Measurements from ENCODE around the gene SLC30A2. TPM values are rescaled to one million over a fixed set of nuclear protein-coding genes. Genes with fewer than 3 reads are reported as not detected.

SLC30A2 gene
- total and polyA plus RNA-seq, 10 of the 15 experiments (the other 5 are each of a cell fraction or from before 2014, with no cell fraction given) = 0.13 TPM; not detected in 9

DNA sequence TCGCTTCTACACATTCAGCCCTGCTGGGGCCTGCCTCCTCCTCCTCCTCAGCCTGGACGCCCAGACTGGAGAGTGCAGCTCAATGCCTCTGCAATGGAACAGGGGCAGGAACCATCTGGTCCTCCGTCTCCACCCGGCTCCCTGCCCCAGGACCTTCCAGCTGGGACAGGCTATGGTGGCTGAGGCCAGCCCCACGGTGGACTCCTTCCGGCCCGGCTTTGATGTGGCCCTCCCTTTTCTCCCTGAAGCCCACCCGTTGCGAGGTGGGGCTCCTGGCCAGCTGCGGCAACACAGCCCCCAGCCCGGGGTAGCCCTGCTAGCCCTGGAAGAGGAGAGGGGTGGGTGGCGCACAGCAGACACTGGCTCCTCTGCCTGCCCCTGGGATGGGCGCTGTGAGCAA lies 22.9 kb downstream of the SLC30A2 start:
- ChIA-PET CTCF (no interaction called here), RAD21 (ENCODE audit: unreplicated experiment) (no interaction called here), POLR2A (no interaction called here), SMC1A (ENCODE audit: uncharacterized antibody, unreplicated experiment) (no interaction called here)
- H3K4me1 ChIP-seq (ENCODE audit: control insufficient read depth, insufficient read depth, low read length) = peaks cover 4% of the 10 kb centered on the region; the same call in 1 of the 2 replicates
- no peak overlapping the region for H2AFZ ChIP-seq (ENCODE audit: control insufficient read depth, low read depth, low read length)
- no peak for DNase-seq (ENCODE audit: low read depth, low spot score)
- WGBS (ENCODE audit: insufficient coverage, insufficient replicate concordance, low lambda C conversion rate, missing lambda C conversion rate) = 58% methylated on average over 13 of the region's 13 CpGs
- no peaks in the 10 kb centered on the region for H3K9me3 ChIP-seq (replicated peaks; ENCODE audit: control insufficient read depth, insufficient read depth, low read length)
- H3K36me3 ChIP-seq (ENCODE audit: control insufficient read depth in 2 of 2, insufficient read depth in 2 of 2, low read length in 1 of 2) = no peaks in the 10 kb centered on the region
- no peak overlapping the region for H3K4me2 ChIP-seq (ENCODE audit: control insufficient read depth, insufficient read depth)
- no peak for TF ChIP-seq SMARCA5 (IDR thresholded peaks at IDR 0.05)
- no peak for TF ChIP-seq NBN (IDR thresholded peaks at IDR 0.05)
- no peak for TF ChIP-seq POLR2AphosphoS5 (IDR thresholded peaks at IDR 0.05; ENCODE audit: low read length)
- TF ChIP-seq, protein P1, sequence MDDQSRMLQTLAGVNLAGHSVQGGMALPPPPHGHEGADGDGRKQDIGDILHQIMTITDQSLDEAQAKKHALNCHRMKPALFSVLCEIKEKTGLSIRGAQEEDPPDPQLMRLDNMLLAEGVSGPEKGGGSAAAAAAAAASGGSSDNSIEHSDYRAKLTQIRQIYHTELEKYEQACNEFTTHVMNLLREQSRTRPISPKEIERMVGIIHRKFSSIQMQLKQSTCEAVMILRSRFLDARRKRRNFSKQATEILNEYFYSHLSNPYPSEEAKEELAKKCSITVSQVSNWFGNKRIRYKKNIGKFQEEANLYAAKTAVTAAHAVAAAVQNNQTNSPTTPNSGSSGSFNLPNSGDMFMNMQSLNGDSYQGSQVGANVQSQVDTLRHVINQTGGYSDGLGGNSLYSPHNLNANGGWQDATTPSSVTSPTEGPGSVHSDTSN (IDR thresholded peaks at IDR 0.05; ENCODE audit: insufficient replicate concordance, low read depth, low read length) = no peak
- TF ChIP-seq TAF1 (IDR thresholded peaks at IDR 0.05; ENCODE audit: borderline replicate concordance, low read depth, low read length) = no peak
- TF ChIP-seq SUPT20H (IDR thresholded peaks at IDR 0.05; ENCODE audit: borderline replicate concordance, control insufficient read depth, low read depth, low read length) = no peak
- no peak for TF ChIP-seq PAX5 (IDR thresholded peaks at IDR 0.05; ENCODE audit: borderline replicate concordance, low read depth, low read length)
- TF ChIP-seq, protein P2, sequence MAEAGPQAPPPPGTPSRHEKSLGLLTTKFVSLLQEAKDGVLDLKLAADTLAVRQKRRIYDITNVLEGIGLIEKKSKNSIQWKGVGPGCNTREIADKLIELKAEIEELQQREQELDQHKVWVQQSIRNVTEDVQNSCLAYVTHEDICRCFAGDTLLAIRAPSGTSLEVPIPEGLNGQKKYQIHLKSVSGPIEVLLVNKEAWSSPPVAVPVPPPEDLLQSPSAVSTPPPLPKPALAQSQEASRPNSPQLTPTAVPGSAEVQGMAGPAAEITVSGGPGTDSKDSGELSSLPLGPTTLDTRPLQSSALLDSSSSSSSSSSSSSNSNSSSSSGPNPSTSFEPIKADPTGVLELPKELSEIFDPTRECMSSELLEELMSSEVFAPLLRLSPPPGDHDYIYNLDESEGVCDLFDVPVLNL (IDR thresholded peaks at IDR 0.05; ENCODE audit: low read depth, low read length) = no peak
- no peak for TF ChIP-seq JUNB (IDR thresholded peaks at IDR 0.05)
- TF ChIP-seq, protein P3, sequence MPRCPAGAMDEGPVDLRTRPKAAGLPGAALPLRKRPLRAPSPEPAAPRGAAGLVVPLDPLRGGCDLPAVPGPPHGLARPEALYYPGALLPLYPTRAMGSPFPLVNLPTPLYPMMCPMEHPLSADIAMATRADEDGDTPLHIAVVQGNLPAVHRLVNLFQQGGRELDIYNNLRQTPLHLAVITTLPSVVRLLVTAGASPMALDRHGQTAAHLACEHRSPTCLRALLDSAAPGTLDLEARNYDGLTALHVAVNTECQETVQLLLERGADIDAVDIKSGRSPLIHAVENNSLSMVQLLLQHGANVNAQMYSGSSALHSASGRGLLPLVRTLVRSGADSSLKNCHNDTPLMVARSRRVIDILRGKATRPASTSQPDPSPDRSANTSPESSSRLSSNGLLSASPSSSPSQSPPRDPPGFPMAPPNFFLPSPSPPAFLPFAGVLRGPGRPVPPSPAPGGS (IDR thresholded peaks at IDR 0.05; ENCODE audit: borderline replicate concordance, insufficient read depth, low read depth, low read length, poor library complexity, severe bottlenecking) = no peak
- TF ChIP-seq, protein P4, sequence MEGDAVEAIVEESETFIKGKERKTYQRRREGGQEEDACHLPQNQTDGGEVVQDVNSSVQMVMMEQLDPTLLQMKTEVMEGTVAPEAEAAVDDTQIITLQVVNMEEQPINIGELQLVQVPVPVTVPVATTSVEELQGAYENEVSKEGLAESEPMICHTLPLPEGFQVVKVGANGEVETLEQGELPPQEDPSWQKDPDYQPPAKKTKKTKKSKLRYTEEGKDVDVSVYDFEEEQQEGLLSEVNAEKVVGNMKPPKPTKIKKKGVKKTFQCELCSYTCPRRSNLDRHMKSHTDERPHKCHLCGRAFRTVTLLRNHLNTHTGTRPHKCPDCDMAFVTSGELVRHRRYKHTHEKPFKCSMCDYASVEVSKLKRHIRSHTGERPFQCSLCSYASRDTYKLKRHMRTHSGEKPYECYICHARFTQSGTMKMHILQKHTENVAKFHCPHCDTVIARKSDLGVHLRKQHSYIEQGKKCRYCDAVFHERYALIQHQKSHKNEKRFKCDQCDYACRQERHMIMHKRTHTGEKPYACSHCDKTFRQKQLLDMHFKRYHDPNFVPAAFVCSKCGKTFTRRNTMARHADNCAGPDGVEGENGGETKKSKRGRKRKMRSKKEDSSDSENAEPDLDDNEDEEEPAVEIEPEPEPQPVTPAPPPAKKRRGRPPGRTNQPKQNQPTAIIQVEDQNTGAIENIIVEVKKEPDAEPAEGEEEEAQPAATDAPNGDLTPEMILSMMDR (IDR thresholded peaks at IDR 0.05 in 2 of 3, conservative IDR thresholded peaks at IDR 0.05 in 1 of 3; ENCODE audit: control insufficient read depth in 2 of 3, extremely low read depth in 1 of 3, insufficient read depth in 1 of 3, low read depth in 3 of 3, low read length in 3 of 3) = no peak
- no peaks in the 10 kb centered on the region for H3K79me2 ChIP-seq (ENCODE audit: control insufficient read depth, insufficient read depth, low read length)
- no peak for FAIRE-seq
- H3K9ac ChIP-seq (ENCODE audit: control insufficient read depth, insufficient read depth, low read length) = no peak overlapping the region
- in situ Hi-C loops (cut with MboI) (no loop called here), intact Hi-C loops (cut with micrococcal nuclease; ENCODE audit: unreplicated experiment) (no loop called here)
- H3K4me3 ChIP-seq = no peak overlapping the region
- no peak overlapping the region for H3K27ac ChIP-seq (ENCODE audit: control insufficient read depth, insufficient read depth)
- no peaks in the 10 kb centered on the region; a peak in 3 of 4 replicates for H3K27me3 ChIP-seq (replicated peaks in 1 of 2; ENCODE audit: control insufficient read depth in 2 of 2, insufficient read depth in 2 of 2, low read length in 1 of 2)
- no peak for ATAC-seq
- H4K20me1 ChIP-seq (ENCODE audit: control insufficient read depth, insufficient read depth) = no peaks in the 10 kb centered on the region
- BruUV-seq (replicated peaks) = no TSS peak
